GM19397 (cell line): Measurements from ENCODE around the gene SBDS.

ENCODE experiments used
- ATAC-seq: cut with Tn5 transposase; IDR thresholded peaks from one replicate; pipeline ENCODE4 v1.9.1; 2021; ENCODE audit warnings: mild to moderate bottlenecking, moderate library complexity; ENCODE audit not compliant: unreplicated experiment

Gene SBDS

DNA sequence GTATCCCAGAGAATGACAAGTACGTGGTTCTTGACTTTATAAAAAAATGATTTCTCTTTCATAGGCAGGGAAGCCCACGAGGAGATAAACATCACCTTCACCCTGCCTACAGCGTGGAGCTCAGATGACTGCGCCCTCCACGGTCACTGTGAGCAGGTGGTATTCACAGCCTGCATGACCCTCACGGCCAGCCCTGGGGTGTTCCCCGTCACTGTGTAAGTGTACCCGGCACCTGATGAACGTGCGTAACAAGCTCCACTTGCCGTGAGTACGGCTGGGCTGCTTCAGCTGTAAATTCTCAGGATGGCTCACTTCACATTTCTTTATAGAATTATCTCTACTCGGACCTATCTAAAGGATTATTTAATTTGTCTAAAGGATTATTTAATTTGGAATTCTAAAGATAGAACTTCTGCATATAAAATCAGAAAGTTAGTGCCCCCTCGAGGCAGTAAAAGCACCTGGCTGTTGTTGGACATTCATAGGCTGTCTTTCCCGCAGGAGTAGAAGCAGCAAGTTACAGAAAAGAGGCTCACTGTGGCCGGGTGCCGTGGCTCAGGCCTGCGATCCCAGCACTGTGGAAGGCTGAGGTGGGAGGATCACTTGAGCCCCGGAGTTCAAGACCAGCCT lies 46.8 kb downstream of the SBDS start:
- no peak for ATAC-seq

DNA sequence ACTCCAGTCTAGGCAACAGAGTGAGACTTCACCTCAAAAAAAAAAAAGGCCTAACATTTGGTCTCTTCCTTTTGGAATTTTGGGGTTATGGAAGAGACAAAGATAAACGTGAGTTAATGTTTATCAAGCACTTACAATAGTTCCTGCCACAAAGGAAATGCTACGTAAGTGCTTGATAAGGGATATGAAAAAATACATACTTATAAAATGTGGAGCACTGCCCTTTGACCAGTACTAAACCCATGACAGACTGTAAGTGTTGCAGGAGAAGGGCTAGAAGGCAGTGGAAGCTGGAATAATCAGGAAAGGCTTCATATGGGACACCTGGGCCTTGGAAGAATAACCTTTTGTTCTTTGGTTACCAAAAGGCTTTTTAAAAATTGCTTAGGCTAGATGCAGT lies 48.8 kb downstream of the SBDS start:
- ATAC-seq = no peak

DNA sequence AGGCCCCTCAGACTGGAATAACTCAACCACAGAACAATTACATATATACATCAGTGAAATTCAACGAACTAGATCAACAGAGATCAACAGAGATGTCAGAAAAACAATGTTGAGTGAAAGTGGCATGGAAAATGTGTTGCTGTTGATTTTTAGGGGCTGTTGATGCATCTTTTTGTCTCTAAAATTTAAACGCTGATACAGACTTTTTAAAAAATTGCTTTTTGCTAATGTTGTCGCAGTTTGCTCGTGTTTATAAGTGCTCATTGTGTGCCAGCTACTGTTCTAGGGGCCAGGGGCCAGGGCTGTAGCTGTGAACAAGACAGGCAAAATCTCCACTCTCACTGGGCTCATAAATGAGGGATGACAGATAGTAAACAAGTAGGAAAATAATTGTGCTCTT lies 56.1 kb downstream of the SBDS start:
- no peak for ATAC-seq

DNA sequence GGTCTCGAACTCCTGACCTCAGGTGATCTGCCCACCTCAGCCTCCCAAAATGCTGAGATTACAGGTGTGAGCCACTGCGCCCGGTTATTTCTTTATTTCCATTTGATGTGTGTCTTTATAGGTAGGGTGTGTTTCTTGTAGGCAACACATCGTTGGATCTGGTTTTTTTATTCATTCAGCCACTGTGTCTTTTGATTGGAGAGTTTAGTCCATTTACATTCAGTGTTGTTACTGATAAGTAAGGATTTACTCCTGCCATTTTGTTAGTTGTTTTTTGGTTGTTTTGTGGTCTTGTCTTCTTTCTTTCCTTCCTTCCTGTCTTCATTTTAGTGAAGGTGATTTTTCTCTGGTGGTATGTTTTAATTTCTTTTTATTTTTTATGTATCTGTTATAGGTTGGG lies 57.4 kb downstream of the SBDS start:
- no peak for ATAC-seq
